GM12874 (cell line): Measurements from ENCODE around the gene VPS50.

Source experiments
- TF ChIP-seq, protein P1 (sequence below): IDR thresholded peaks from 2 replicates; pipeline ENCODE4 v1.5.1; 2011; ENCODE audit warnings: low read depth, mild to moderate bottlenecking, control low read depth, low read length, moderate library complexity; ENCODE audit not compliant: insufficient read depth

The VPS50 gene, protein sequence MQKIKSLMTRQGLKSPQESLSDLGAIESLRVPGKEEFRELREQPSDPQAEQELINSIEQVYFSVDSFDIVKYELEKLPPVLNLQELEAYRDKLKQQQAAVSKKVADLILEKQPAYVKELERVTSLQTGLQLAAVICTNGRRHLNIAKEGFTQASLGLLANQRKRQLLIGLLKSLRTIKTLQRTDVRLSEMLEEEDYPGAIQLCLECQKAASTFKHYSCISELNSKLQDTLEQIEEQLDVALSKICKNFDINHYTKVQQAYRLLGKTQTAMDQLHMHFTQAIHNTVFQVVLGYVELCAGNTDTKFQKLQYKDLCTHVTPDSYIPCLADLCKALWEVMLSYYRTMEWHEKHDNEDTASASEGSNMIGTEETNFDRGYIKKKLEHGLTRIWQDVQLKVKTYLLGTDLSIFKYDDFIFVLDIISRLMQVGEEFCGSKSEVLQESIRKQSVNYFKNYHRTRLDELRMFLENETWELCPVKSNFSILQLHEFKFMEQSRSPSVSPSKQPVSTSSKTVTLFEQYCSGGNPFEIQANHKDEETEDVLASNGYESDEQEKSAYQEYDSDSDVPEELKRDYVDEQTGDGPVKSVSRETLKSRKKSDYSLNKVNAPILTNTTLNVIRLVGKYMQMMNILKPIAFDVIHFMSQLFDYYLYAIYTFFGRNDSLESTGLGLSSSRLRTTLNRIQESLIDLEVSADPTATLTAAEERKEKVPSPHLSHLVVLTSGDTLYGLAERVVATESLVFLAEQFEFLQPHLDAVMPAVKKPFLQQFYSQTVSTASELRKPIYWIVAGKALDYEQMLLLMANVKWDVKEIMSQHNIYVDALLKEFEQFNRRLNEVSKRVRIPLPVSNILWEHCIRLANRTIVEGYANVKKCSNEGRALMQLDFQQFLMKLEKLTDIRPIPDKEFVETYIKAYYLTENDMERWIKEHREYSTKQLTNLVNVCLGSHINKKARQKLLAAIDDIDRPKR

DNA sequence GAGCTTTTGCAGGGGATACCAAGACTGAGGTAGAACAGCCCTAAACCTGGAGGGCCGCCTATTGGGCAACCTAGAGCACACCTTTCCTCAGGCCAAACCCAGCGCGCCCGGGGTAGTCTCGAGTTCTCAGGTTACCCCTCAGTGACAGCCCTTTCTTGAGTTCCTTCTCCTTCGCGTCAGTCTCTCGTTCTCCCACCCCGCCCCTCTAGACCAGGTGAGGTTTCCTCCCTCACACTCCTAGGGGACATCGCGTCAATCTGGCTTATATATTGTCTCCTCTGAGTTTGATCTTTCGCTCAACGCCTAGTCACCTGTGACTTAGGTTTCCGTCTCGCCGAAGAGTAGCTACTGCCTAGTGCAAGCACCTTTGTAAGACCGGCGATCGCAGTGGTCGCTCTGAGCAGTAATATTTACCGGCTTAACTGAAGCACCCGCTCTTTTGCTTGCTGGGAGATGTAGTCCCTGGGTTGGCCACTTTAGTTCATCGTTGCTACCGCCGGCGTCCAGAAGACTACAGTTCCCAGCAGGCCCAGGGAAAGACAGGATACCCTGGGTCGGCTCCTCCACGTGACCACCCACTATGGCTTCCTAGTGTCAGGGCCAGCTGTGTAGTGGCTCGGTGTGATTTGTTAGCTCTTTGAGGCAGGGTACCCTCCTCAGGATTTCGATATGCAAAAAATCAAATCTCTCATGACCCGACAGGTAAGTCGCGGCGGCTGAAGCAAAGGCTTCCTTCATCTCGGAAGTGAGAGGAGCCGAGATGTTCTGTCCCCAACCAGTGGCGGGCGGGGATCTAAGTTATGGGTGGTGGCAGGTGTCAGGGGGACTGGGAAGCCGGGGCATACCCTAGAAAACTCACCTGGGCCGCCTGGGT is at the start of gene VPS50:
VPS50 (plus strand) TSS at position 568 of the 874 bp plus-strand sequence; CDS start at position 670, 102 bp downstream.
- TF ChIP-seq, protein P1, sequence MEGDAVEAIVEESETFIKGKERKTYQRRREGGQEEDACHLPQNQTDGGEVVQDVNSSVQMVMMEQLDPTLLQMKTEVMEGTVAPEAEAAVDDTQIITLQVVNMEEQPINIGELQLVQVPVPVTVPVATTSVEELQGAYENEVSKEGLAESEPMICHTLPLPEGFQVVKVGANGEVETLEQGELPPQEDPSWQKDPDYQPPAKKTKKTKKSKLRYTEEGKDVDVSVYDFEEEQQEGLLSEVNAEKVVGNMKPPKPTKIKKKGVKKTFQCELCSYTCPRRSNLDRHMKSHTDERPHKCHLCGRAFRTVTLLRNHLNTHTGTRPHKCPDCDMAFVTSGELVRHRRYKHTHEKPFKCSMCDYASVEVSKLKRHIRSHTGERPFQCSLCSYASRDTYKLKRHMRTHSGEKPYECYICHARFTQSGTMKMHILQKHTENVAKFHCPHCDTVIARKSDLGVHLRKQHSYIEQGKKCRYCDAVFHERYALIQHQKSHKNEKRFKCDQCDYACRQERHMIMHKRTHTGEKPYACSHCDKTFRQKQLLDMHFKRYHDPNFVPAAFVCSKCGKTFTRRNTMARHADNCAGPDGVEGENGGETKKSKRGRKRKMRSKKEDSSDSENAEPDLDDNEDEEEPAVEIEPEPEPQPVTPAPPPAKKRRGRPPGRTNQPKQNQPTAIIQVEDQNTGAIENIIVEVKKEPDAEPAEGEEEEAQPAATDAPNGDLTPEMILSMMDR: no peak

DNA sequence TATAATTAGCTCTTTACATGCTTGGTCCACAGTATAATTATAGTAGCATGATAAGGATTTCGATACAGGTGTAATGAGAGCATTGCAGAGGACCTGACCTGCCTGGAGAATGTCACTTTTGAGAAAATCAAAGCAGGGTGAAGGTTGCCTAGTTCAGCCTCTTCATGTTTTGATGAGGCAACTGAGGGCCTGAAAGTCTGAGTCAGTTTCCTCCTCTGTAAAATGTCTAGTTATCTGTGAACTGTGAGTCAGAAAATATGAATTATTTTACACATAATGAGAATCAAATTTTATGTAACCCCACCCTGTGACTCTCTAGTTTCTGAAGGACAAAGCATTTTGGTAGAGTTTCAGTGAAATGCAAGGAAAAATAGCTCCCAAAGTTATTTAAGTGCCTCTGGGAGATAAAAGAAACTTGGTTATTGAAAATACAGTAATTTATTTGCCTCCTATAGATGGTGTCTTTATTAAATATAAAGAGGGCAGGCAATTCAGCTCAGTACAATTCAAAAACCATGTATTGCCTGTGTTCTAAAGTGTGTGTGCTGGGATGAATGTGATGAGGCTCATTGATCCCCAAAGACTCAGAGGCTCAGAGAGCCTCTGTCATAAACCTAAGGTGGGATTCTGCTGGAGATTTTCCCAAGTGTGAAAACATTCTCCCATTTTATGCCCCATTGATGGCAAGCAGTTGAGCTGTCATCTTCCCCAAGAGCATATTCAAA is 46.7 kb upstream of the VPS50 start:
- TF ChIP-seq, protein P1: no peak

DNA sequence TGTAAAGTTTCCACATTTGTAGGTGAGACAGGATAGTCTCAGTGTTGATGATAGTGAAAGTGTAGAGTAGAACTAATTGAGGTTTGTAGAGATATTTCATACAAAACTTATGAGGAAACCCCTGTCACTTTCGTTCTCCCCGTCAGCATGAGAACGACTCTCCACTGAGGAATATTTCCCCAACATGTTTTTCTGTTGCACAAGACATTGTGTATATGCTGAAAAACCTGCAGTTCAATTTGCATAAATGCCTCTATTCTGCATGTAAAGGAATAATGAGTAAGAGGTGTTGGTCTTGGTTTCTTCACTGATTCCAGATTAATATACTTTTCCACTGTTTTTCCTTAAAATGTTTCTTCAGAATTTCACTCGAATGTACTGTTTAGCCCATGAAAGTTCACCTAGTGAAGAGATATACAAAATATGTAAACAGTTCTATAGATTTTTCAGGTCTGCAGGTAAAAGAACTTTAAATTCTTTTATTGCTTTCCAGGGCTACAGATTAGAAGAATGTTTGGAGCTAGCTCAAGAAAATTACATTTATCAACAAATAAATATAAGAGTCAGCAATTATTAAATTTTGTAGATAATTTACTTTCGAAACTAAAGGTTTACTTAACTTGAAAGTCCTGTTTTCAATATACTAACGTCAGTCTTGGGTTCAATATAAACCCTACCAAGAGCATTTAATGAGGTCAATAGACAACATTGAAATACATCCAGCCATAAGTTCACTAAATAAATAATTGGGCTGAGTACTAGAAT is 43.1 kb upstream of the VPS50 start:
- TF ChIP-seq, protein P1: no peak

DNA sequence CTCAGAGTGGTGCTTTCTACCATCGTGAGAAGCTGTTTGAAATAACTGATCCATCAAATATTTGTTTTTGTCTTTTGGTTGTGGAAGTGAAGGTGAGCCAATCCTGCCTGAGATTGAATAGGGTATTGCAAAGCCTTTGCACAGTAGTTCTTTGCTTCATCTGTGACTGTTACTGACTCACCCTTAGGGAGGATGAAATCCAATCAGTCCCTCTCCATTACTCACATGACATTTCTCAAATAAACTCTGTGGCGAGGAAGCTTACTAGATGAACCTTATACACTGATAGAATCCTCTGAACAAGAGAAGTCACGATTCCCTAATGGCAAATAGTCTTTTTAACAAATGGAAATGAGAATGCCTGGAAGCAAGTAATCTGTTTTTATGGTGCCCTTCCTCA is 37.8 kb upstream of the VPS50 start:
- TF ChIP-seq, protein P1: no peak

DNA sequence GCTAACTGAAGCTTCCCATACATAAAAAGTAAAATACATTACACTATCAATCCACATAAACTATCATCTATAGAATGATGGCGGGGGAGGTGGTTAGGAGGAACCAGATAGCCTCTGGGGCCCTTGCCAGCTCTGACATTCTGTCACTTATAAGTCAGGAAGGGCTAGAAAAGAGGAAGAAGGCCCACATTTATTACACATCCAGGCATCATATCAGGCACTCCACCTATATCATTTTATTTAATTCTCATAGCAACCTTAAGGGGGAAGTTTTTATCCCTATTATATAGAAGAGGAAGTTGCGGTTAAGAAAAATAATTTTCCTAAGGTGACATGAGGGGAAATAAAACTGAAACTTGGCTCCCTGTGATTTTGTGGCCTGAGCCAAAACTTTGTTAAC is 35.8 kb upstream of the VPS50 start:
- TF ChIP-seq, protein P1: no peak

DNA sequence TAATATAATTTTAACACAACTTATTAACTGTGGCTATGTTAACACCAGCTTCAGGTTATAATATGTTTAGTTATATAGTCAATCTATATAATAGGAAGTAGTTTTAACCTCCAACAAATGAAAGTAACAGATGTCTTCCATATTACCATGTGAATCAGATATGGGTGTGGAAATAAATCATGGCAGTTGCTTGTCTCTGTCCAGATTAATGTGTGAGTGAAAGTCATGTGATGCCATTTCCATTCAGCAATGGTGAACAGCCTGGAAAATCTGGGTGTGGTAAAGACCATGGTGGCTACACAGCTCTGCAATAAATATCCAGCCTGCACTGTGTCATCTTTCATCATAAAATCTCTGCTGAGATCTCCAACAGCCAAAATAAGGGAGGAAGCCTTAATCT is 33.7 kb upstream of the VPS50 start:
- TF ChIP-seq, protein P1: no peak
